HFFc6 (cell line): ENCODE results near the gene PSD2. TPM values are rescaled to one million over a fixed set of nuclear protein-coding genes. Genes with fewer than 3 reads are reported as not detected.

Experiments used
- DNase-seq: peaks from one replicate; pipeline ENCODE4 v3.0.0-alpha.2; 2018
- H3K27ac Mint-ChIP-seq: 2 replicates; pipeline ENCODE4 v1.8.0; 2020; ENCODE audit warnings: mild to moderate bottlenecking, mixed read lengths
- H3K27me3 Mint-ChIP-seq: 2 replicates; pipeline ENCODE4 v1.8.0; 2021; ENCODE audit warnings: mild to moderate bottlenecking, moderate library complexity, mixed read lengths; ENCODE audit not compliant: insufficient read depth
- H3K36me3 Mint-ChIP-seq: 2 replicates; pipeline ENCODE4 v1.8.0; 2021; ENCODE audit warnings: low read depth, mixed read lengths
- H3K4me1 Mint-ChIP-seq: 2 replicates; pipeline ENCODE4 v1.8.0; 2020; ENCODE audit warnings: low read depth, mixed read lengths
- H3K4me3 Mint-ChIP-seq: 2 replicates; pipeline ENCODE4 v1.8.0; 2020; ENCODE audit warnings: mild to moderate bottlenecking, moderate library complexity, mixed read lengths
- H3K9me3 Mint-ChIP-seq: 2 replicates; pipeline ENCODE4 v1.8.0; 2020; ENCODE audit warnings: mild to moderate bottlenecking, mixed read lengths
- CTCF ChIP-seq: fragments of 200-600 bp; sonication (generic); IDR thresholded peaks from 2 replicates; pipeline ENCODE4 v1.5.0; 2021; ENCODE audit warnings: antibody characterized with exemption, mild to moderate bottlenecking
- total RNA-seq, 6 experiments: library from RNA; stranded (reverse); fragmentation: NEBNext Ultra II Directional; extraction: Animal tissue kit (Norgen Biotek cat#: 25700); gene quantifications; 2 replicates in 1 of 6; 3 replicates in 5 of 6; pipeline ENCODE4 v1.2.3, GENCODE V29; 2021

The PSD2 gene
- total RNA-seq, 6 experiments from 2014 or later, result 0.02 to 0.14 (median 0.07) TPM; not detected in 1

- no peak for TF ChIP-seq CTCF
- no peak for DNase-seq
- H3K27ac Mint-ChIP-seq, result no peak overlapping the region
- no peaks in the 10 kb centered on the region for H3K36me3 Mint-ChIP-seq
- no peak overlapping the region for H3K4me3 Mint-ChIP-seq
- H3K9me3 Mint-ChIP-seq, result no peaks in the 10 kb centered on the region
- no peaks in the 10 kb centered on the region for H3K4me1 Mint-ChIP-seq
- H3K27me3 Mint-ChIP-seq, result peaks cover 47% of the 10 kb centered on the region
These were observed 53.0 kb downstream of the PSD2 start for GRCh38 chr5:139848508-139849100.

GRCh38 chr5:139849501-139849900 lies 53.9 kb downstream of the PSD2 start:
- H3K9me3 Mint-ChIP-seq, result no peaks in the 10 kb centered on the region
- no peak overlapping the region for H3K27ac Mint-ChIP-seq
- H3K4me3 Mint-ChIP-seq, result no peak overlapping the region
- no peaks in the 10 kb centered on the region for H3K36me3 Mint-ChIP-seq
- DNase-seq, result no peak
- peaks cover 51% of the 10 kb centered on the region for H3K27me3 Mint-ChIP-seq
- no peaks in the 10 kb centered on the region for H3K4me1 Mint-ChIP-seq
- TF ChIP-seq CTCF, result no peak

DNA sequence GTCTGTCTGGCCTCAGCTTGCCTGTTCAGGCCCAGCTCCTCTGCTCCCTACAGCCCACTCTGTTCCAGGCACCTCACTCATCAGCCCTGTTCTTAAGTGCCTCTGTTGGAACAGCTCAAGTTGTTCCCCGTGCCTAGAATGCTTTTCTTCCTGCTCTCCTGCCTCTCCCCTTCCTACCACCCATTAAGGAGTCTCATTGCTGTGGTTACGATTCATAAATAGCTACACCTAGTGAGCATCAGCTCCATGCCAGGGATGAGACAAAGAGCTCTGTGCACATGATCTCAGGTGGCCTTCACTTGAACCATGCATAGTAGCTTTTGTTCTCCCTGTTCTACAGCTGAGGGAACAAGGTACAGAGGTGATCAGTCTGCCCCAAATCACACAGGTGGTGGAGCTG lies 54.3 kb downstream of the PSD2 start:
- no peak overlapping the region for H3K27ac Mint-ChIP-seq
- peaks cover 50% of the 10 kb centered on the region for H3K27me3 Mint-ChIP-seq

DNA sequence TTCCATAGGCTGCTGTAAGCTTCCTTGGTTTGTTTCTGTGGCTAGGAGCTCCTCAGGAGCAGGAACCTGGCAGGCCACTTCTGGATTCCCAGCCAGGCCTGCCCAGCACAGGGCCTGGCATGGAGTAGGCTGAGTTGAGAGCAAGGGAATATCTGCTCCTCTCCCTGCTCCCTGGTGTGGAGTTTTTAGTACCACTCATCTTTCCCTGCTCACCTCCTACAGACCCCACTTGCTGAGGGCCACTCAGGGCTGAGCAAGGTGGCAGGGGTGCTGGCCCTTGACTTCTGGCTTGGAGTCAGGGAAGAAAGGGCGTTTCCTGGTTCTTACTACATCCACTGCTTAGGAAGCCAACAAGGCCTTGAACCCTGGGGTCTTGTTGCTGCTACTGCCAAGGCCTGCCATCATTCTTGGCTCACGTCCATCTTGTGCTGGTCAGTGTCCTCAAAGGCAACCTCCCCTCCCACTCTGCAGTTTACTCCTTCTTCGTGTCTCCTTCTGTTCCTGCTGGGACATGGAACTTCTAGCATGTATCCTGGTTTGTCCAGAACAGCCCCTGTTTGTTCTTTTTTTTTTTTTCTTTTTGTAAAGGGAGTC lies 54.9 kb downstream of the PSD2 start:
- no peak for DNase-seq
- Mint-ChIP-seq H3K27me3 (peaks cover 50% of the 10 kb centered on the region), H3K4me1 (no peaks in the 10 kb centered on the region), H3K9me3 (no peaks in the 10 kb centered on the region), H3K36me3 (no peaks in the 10 kb centered on the region), H3K27ac (no peak overlapping the region), H3K4me3 (no peak overlapping the region)
- no peak for TF ChIP-seq CTCF

More for the DNA sequence above, 54.3 kb downstream of the PSD2 start:
- Mint-ChIP-seq H3K9me3 (no peaks in the 10 kb centered on the region), H3K4me3 (no peak overlapping the region), H3K4me1 (no peaks in the 10 kb centered on the region), H3K36me3 (no peaks in the 10 kb centered on the region)
- no peak for TF ChIP-seq CTCF
- no peak for DNase-seq

- no peaks in the 10 kb centered on the region for H3K36me3 Mint-ChIP-seq
- H3K27ac Mint-ChIP-seq, result no peak overlapping the region
- no peak overlapping the region for H3K4me3 Mint-ChIP-seq
- TF ChIP-seq CTCF, result no peak
- H3K27me3 Mint-ChIP-seq, result peaks cover 45% of the 10 kb centered on the region
- no peaks in the 10 kb centered on the region for H3K4me1 Mint-ChIP-seq
- DNase-seq, result no peak
- H3K9me3 Mint-ChIP-seq, result no peaks in the 10 kb centered on the region
These were observed 56.0 kb downstream of the PSD2 start for GRCh38 chr5:139851558-139851957.
